Stimulated activated CD8-positive, alpha-beta memory T cell treated with anti-CD3 and anti-CD28 coated beads, Interleukin-4, amount 100 ng/mL, for 1 hour (primary cell): ENCODE measurements around the gene SLC4A1.
A peak's percentile ranks its signal among the peaks of the same experiment; 100 is the strongest.

Source experiments
- DNase-seq, 2 donors: peaks; one replicate each; pipeline ENCODE4 v3.0.0-alpha.2; 2020; ENCODE audit warnings: low read depth in 2 of 2, low spot score in 1 of 2

The SLC4A1 gene

DNA sequence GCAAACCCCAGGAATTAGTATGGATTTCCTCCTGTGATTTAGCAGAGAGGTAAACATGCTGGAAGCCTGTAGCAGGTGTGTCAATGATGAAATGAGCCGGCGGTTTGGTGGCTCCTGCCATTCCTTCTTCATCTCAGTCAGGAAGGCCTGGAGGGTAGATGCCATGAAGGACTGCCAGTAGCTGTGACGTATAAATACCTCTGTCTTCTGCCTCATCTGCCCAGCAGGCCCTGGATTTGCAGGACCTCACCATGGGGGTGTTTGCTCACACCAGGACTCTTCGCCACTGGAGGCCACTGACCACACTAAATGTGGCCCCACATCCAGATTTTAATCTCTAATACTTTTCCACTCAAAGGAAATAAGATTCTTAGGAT, 16.1 kb upstream of the SLC4A1 start:
- no peak for DNase-seq

- no peak for DNase-seq
These were observed 15.5 kb upstream of the SLC4A1 start for GRCh38 chr17:44283344-44284023.

DNA sequence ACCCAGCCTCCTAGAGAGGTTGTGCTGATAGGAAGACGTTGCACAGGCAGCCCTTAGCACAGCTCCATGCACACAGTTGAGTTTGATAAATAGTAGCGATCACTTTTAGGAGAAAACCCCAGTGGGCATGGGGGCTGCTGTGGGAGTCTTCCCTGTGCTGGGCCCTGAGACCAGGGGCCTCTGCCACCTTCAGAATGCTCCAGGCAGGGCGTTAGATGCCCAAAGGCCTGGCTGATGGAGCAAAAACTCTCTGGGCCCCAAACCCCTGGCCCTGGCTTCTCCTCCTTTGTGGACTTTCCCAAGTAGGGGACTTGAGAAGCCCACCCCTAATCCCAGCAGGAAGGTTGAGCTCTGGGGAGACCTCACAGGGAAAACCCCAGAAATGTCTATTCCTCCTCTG, 14.3 kb upstream of the SLC4A1 start:
- no peak for DNase-seq

DNA sequence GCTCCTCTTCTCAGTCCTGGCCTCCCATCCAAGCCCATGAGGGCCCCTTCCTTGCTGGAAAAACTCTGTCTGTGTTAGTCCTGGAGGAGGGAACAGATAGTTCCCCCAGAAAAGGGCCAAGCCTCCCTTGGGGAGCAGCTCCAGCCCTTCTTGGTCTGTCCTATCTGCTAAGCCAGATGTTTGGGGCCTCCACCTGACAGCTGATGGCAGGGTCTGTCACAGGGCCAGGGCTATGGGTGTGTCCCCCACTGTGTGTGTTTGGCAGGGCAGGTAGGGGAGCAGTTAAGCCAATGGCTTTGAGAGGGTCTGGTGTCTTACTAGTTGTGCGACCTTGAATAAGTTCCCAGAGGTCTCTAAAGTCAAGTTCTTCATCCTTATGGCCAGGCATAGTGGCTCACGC, 13.6 kb upstream of the SLC4A1 start:
- DNase-seq = no peak

DNA sequence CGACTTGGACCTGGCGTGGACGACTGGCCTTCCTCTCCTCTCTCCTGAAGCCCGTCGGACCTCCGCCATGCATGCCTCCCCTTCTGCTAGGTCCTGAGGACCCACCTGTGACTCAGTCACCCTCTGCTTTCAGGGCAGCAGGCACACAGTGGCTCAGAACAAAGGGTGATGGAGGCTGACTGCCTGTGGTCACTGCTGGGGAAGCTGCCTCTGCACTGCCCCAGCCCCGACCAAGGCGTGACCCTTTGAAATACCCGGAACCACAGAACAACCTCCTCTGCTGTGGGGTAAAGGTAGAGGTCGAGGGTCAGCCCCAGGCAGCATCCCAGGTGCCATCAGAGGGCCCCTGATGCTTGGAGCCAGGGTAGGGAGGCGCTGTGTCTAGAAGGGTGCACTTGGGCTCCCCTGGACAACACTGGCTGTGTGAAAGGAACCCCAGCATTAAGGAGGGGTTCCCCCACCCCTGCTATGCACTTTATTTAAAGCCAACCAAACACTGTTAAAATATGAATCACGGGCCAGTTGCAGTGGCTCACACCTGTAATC, 12.5 kb upstream of the SLC4A1 start:
- no peak for DNase-seq

DNA sequence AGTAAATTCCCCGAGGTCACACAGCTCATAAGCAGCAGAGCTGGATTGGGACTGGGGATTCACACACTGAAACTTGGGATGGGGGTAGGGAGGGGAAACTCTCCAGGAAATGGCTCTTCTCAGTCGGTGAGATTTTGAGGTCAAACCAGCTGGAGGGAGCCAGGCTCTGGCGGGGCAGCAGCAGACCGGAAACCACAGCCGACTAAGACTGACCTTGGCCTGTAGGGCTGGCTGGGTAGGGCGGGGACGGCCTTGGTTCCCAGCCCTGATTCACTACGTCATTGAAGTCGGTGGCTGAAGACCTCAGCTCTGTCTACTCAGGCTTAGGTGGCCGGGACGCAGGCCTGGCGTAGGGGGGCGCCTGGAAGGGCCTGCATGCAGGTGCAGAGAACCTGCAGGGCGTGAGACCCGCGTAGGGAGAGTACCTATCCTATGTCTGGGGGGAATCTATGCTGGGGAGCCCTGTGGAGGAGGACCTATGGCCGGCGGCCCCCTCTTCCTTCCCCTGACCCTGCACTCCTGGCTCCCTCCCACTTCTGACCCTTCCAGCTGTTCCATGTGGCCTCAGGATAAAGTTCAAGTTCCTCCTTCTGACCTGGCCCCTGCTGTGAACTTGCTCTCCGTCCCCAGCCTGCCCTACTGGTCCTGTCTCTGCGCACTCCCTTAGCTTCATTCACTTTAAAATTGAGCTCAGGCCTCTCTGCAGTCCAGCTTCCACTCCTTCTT, 11.9 kb upstream of the SLC4A1 start:
- DNase-seq = peak in 1 of 2 donors; percentile 4

- DNase-seq = no peak
These were observed 11.4 kb upstream of the SLC4A1 start for GRCh38 chr17:44279346-44279665.

- no peak for DNase-seq
These were observed 10.0 kb upstream of the SLC4A1 start for GRCh38 chr17:44277976-44278375.

- no peak for DNase-seq
These were observed 5.7 kb upstream of the SLC4A1 start for GRCh38 chr17:44273607-44274006.

DNA sequence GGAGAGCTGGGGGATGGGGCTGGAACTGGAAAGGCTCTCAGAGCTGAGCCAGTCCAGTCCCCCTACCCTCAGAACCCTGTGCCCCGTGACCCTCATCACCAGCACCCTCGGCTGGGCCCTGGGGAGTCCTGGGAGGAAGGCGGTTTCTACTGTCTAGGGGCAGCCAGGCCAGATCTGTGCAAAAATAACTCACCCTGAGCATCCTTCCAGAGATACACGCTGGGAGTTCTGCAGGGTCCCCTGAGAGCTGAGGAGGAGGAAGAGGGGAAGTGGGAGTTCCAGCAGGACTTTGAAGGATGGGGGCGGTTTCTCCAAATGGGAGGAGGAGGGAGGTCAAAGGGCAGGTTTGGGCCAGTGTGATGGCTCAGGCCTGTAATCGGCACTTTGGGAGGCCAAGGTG, 5.0 kb upstream of the SLC4A1 start:
- no peak for DNase-seq

GRCh38 chr17:44272321-44272951, 4.5 kb upstream of the SLC4A1 start:
- no peak for DNase-seq

GRCh38 chr17:44269535-44270240, 1.8 kb upstream of the SLC4A1 start:
- no peak for DNase-seq

GRCh38 chr17:44268709-44269534, 987 bp upstream of the SLC4A1 start:
- no peak for DNase-seq

DNA sequence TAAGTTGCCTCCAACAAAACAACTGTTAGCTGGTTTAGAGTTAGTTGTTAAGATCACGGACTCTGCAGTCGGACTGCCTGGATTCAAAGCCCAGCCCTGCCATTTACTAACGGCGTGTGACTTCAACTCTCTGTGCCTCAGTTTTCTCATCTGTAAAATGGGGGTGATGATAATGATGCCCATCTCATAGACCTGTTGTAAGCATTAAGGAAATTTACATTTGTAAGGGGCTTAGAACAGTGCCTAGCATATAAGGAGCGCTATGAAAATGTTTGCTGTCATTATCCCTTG, 825 bp downstream of the SLC4A1 start:
- no peak for DNase-seq

DNA sequence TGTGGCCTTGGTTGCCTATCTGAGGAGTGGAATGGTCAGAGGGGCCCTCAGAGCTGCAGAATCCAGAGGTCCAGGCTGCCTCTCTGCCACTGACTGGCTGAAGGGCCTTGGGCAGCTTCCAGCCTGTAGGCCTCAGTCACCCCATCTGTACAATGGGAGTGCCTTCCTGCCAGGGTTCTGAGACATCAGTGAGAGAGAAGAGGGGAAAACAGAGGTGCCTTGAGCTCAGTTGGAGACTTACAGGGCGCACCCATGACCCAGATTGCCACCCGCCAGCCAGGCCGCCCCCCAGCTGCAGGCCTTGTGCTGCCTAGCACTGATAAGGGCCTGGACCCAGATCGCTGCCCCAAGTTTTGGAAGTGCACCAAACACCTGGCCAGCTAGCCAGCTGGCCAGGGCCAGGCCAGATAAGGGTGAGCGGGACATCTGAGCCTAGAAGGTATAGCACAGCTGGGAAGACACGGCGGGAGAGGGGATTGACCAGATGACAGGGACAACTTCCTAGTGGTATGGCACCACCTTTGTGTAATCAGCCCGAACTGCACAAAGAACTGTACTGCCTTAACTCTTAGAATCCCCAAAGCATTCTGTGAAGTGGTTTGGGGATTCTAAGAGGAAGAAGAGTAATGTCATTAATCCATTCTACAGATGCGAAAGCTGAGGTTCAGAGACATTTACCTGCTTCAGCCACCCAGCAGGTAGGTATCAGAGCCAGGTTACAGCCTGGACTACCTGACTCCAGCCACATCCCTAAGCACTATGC, 1.4 kb downstream of the SLC4A1 start:
- DNase-seq = no peak

DNA sequence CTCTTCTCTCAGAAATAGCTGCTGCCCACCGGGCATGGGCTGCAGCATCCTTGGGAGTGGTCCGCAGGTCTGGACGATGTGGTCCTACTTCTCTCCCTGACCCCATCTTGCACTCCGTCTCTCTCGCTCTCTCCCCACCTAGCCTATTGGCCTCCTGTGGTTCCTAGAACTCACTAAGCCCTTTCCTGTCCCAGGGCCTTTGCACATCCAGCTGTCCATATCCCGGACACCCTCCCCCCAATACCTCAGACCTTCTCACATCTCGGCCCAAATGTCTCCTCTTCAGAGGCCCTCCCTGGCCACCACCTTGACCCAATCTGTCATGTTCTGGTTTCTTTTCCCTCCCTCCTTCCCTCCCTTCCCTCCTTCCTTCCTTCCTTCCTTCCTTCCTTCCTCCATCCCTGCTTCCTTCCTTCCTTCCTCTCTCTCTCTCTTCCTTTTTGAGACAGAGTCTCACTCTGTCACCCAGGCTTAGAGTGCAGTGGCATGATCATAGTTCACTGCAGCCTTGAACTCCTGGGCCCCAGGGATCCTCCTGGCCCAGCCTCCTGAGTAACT, 4.5 kb downstream of the SLC4A1 start:
- DNase-seq = no peak

- no peak for DNase-seq
These were observed 5.2 kb downstream of the SLC4A1 start for GRCh38 chr17:44262654-44263225.

DNA sequence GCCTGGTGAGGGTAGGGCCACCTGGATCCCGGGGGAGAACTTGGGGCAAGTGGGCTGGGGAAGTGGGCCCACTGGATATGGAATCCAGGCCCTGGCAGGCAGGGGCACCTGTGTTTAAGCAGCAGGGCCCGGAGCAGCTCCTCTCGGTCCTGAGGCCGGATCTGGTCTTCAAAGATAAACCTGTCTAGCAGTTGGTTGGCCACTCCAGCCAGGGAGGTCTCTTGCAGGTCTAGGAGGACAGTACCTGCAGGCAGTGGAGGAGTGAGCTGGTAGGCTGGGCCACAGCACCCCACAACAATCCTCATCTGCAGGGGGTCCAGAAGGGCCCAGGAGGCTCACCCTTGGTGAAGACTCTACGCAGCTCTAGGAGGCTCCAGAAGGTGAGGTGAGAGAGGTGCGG, 7.6 kb downstream of the SLC4A1 start:
- DNase-seq = no peak

GRCh38 chr17:44258811-44259351, 9.1 kb downstream of the SLC4A1 start:
- no peak for DNase-seq
